Keratinocyte (primary cell): ENCODE results near the gene DENND1C.

Source experiments
- EZH2 ChIP-seq: IDR thresholded peaks from one replicate; pipeline ENCODE4 v1.6.1; 2012; ENCODE audit warnings: inconsistent platforms, mild to moderate bottlenecking, low read length, moderate library complexity
- TF ChIP-seq, protein P1 (sequence below), 3 experiments: IDR thresholded peaks in 1 of 3; conservative IDR thresholded peaks in 1 of 3; optimal IDR thresholded peaks in 1 of 3; 2 replicates in 2 of 3; 3 replicates in 1 of 3; pipeline versions ENCODE3 to v1.5.1; 2011; ENCODE audit warnings: low read length in 3 of 3, mild to moderate bottlenecking in 3 of 3, moderate library complexity in 2 of 3, control low read depth in 1 of 3, inconsistent platforms in 1 of 3; ENCODE audit not compliant: insufficient read depth in 2 of 3; ENCODE audit errors: extremely low read depth in 1 of 3

DNA sequence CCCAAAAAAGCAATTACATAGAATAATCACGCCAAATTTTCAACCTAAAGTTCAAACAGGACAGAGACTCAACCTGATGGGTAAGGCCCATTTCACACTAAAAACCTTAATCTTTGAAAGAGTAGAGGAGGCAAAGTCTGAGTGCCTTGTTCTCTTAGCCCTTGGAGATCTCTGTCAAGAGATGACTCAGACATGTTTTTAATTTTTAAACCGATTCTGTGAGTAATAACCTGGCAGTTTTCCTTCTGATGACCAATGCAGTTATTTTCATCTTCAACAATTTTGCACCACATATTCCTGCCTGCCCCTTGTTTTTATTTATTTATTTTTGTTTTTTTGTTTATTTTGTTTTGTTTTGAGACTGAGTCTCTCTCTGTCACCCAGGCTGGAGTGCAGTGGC, 37.7 kb upstream of the DENND1C start:
- TF ChIP-seq, protein P1, sequence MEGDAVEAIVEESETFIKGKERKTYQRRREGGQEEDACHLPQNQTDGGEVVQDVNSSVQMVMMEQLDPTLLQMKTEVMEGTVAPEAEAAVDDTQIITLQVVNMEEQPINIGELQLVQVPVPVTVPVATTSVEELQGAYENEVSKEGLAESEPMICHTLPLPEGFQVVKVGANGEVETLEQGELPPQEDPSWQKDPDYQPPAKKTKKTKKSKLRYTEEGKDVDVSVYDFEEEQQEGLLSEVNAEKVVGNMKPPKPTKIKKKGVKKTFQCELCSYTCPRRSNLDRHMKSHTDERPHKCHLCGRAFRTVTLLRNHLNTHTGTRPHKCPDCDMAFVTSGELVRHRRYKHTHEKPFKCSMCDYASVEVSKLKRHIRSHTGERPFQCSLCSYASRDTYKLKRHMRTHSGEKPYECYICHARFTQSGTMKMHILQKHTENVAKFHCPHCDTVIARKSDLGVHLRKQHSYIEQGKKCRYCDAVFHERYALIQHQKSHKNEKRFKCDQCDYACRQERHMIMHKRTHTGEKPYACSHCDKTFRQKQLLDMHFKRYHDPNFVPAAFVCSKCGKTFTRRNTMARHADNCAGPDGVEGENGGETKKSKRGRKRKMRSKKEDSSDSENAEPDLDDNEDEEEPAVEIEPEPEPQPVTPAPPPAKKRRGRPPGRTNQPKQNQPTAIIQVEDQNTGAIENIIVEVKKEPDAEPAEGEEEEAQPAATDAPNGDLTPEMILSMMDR (optimal IDR thresholded peaks at IDR 0.05 in 1 of 3, IDR thresholded peaks at IDR 0.05 in 1 of 3, conservative IDR thresholded peaks at IDR 0.05 in 1 of 3; ENCODE audit: extremely low read depth in 1 of 3, insufficient read depth in 2 of 3, low read length in 3 of 3) = no peak
- no peak for TF ChIP-seq EZH2
